OCI-LY1 (cell line): ENCODE measurements around the gene SEMA3C.

Source experiments
- EZH2 ChIP-seq: fragments of 200-600 bp; sonication (generic), shearing (Covaris generic); IDR thresholded peaks from 2 replicates; pipeline ENCODE4 v1.8.0; 2017; ENCODE audit warnings: borderline replicate concordance, mixed run types, mild to moderate bottlenecking, antibody characterized with exemption, low read length, moderate library complexity, mixed read lengths
- TF ChIP-seq, protein P1 (sequence below): fragments of 200-600 bp; sonication (generic), shearing (Covaris generic); IDR thresholded peaks from 2 replicates; pipeline ENCODE4 v1.5.1; 2017; ENCODE audit warnings: mild to moderate bottlenecking, antibody characterized with exemption, low read length, moderate library complexity, mixed read lengths

DNA sequence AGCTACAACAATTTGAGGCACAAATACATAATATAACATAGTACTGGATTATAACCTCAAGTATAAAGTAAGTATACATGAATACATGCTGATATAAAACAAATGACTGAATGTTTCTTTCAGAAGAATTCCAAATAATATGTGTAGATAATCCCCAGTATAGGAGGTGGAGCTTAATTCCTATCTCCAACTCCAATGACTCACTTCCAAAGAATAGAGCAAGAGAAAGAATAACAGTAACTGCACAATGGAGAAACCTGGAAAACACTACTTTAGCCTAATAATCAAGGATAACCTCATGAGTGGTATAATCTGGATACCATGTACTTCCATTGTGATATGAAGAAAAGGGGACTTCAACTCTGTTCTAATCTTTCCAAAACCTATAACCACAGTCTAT is 13.7 kb upstream of the SEMA3C start:
- no peak for TF ChIP-seq EZH2
- TF ChIP-seq, protein P1, sequence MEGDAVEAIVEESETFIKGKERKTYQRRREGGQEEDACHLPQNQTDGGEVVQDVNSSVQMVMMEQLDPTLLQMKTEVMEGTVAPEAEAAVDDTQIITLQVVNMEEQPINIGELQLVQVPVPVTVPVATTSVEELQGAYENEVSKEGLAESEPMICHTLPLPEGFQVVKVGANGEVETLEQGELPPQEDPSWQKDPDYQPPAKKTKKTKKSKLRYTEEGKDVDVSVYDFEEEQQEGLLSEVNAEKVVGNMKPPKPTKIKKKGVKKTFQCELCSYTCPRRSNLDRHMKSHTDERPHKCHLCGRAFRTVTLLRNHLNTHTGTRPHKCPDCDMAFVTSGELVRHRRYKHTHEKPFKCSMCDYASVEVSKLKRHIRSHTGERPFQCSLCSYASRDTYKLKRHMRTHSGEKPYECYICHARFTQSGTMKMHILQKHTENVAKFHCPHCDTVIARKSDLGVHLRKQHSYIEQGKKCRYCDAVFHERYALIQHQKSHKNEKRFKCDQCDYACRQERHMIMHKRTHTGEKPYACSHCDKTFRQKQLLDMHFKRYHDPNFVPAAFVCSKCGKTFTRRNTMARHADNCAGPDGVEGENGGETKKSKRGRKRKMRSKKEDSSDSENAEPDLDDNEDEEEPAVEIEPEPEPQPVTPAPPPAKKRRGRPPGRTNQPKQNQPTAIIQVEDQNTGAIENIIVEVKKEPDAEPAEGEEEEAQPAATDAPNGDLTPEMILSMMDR, result no peak
